ENCODE measurements around the gene KLF13.

KLF13 gene

DNA sequence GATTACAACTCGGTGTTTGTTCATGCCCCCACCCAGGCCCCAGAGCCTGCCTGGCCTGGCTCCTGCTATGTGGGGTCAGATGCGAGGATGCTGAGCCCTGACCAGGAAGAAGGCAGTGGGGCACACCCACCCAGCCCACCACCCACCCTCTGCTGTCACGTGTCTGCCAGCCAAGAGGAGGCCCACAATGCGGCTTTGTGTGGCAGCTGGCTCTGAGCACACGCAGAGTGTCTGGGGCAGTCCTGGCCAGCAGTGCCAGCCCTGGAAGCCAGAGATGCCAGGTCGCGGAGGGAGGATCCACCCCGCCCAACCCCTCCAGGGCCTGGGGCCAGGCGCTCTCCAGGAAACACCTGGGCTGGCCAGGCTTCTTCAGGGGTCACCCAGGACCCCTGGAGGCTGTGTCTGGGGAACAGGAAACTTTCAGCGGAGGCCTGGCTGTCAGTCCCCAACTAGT lies 26.4 kb upstream of the KLF13 start:
- DNase-seq (ENCODE audit: low spot score), result no peak

DNA sequence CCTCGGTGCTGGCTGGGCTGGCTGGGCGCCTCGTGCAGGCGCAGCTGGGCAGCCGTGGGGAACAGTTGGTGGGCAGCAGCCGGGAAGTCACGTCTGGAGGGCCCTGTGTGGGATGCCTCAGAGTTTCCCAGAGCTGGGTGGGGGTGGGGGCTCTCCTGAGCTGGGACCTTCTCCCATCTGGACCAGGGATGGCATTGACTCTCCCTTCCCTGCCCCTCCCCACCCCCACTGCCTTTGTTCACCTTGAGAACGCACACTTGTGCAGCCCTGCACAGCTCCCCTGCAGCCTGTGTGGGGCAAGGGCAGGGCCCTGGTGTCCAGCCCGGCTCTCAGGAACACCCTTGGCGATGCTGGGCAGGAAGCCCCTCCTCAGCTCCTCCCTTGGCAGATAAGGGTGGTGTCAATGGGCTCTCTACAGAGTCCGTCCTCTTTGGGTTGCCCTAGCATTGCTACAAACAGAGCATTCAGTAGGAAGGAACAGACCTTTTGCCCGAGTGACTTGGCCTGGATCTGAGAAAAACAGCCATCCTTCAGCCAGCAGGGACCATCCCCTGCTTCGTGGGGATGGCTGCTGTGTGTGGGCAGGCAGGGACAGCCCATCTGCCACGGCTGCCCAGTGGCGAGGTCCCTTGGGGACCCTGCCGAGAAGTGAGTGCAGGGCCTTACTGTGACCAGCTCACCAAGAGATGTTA lies 25.5 kb upstream of the KLF13 start:
- DNase-seq (ENCODE audit: low spot score), result no peak

DNA sequence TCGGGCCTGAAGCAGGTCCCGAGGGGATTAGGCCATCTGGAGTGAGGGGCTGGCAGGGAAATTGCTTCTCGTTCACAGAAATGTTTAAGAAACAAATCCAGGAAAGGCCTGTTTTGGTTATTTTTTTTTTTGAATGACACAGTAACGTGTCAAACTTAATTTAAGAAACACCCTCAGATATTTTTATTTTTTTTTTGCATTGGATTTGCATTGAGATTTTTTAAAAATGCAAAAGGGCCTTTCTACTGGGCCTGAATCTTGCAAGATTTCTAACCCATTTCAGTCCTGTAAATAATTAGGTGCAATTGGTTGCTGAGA lies 25.0 kb upstream of the KLF13 start:
- no peak for DNase-seq (ENCODE audit: low spot score)

DNA sequence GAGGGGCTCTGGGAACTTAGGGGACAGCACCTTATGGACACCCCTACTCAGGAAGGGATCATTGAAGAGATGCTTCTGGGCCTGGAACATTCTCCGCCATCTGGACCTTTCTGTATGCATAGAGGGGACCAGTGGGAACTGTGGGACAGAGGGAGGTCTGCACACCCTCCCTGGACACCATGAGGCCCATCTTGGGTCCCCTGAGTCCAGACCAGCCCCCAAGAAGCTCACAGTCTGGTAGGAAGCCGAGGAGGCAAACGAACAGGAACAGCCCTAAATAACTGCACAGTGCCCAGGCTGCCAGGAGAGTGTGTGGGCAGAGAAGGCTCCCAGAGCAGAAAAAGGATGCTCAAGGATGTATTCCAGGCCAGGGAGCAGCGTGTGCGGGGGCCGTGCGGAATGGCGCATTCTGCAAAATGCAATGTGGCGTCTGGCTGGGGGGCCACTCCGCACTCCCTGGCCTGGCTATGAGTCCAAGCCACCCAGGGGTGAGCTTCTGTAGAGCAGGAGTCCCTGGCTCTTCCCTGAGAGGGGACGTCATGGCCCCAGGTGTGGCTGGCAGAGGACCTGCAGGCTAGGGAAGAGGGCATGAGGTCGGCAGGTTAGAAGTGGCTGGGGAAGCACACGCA lies 24.5 kb upstream of the KLF13 start:
- DNase-seq (ENCODE audit: low spot score), result no peak

DNA sequence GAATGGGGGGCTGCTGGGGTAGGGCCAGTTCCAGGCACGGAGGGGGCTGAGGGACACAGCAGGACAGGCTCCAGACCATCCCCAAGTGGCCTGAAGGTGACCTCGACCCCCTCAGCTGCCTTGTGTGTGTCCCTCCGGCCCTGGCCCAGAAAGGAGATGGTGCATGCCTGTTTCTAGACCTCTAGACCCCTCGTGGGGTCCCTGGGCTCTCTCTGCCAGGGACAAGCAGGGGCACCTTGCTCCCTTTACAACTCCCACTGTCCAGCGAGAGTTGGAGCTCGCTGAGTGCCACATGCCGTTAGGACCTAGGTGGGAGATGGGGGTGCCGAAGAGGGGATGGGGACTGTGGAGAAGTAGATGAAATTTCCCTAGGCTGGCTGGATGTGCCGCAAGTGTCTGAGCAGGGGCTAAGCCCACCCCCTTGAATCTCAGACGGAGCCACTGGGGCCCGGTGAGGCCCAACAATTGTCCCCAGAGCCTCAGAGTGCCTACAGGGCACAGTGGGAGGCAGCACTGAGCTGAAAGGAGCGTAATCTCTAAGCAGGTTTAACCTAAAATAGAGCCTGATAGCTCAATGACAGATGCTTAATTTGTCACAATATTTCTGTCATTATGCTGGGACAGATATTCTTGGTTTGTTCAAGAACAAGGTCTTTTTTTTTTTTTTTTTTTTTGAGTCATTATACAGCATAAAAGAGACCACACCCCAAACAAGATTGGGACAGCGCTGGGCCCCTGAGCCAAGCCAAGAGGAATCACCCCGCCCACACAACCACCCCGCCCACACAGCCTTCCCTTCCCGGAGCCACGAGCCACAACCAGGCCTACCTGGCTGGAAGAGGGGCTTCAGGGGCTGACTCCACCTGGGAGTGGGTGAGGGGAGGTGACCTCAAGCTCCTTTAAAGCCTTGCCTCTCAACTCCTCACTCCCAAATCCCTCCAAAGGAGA lies 23.6 kb upstream of the KLF13 start:
- no peak for DNase-seq (ENCODE audit: low spot score)

DNA sequence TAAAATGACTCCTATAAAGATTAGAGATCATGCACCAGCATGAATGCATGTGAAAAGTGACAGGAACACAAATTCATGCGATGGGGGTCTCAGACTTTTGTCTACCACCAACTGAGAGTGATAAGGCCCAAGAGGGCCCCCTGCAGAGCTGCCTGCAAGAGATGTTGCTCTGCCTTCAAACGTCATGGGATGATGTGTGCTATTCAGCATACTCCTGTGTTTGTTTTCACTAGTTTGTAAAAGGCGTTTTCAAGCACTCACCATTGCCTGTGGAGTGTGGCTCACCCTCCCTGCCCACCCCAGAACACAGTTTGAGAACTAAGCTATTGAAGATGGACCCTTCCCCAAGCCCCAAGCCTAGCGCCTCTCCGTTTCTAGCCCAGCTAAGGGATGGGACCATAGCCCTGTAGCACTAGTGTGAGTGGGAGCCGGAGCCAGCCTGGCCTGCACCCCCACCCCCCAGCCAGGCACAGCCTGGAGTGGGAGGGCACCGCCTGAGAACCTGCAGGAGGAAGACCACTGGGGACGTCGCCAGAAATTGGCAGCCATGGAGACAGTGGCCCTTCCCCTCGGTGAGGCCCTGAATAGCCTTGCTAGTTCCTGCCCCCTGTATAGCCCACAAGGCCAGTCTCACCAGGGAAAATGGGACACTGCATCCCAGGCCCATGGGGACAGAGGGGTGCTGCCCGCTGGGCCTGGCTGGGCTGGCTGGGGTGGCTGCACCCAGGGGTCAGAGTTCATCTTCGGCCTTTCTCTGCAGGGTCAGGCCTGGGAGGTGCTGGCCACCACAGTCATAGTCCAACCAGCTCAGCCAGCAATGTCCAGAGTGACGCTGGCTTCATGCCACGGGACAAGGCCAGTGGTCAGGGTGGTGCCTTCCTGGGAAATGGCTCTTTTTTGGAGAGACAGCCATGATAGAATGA lies 22.6 kb upstream of the KLF13 start:
- DNase-seq (ENCODE audit: low spot score), result no peak

DNA sequence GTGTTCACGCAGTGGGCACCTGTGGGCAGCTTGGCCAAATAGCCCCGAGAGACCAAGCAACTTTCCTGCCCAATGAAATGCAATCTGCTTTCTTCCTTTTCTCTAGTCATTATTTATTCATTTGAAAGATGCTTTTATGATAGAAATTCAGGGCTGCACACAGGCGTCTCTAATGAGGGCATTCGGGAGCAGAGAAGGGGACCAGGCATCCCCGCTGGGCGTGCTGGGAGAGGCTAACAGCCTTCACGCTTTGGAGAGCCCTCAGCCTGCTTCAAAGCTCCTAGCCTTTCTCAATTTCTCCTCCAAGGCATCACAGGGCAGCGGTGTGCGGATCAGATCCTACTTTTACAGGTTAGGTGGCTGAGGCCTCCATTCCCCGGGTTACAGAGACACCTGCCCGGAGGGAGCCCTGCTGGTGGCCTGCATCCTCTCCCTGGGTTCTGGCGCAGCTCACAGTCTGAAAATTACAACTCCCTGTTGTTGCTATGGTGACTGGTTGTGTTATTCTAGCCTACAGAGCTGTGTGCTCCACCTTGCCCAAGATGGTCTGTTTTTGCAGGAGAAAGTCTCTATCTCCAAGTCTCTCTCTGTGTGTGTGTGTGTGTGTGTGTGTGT lies 21.8 kb upstream of the KLF13 start:
- no peak for DNase-seq (ENCODE audit: low spot score)

DNA sequence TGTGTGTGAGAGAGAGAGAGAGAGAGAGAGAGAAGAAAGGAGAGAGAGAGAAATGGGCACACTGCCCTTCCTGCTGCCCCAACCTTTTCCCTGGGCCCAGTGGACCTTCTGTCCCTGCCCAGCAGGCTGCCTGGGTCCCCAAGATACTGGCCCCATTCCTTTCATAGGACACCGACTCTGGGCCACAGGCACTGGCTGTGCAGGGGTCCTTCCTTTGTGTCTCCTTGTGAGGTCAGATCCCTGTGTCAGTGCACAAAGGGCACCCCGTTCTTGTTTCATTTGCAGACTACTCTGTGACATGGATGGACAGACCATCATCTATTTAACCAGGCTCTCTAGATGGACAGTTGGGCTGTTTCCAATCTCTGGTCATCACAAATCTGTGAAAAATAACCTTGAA lies 21.3 kb upstream of the KLF13 start:
- no peak for DNase-seq (ENCODE audit: low spot score)

DNA sequence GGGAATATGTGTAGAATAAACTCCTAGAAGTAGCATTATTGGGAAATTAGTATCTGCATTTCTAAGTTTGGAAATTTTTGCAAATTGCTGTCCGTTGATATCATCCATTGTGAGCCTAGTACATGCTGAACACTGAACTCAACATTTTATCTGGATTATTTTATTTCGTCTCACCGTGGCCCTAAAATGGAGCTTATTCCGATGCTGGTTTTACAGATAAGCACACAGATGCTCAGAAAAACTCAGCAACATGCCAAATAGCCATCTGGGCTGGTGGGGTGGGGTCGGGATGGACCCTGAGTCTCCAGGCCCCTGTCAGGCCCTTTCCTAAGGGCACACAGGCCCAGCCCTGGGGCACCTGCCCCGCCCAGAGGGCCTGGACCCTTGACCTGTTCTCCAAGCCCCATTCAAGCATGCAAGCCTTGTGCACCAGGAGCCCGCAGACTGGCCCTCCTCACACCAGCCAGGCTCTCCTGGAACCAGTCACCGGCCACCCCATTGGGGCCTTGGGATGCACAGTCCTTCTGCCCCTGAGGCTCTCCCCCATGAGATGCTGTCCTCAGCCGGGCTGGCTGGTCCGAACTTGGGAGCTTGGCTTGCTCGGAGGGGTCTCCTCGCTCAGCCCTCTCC lies 20.7 kb upstream of the KLF13 start:
- no peak for DNase-seq (ENCODE audit: low spot score)

DNA sequence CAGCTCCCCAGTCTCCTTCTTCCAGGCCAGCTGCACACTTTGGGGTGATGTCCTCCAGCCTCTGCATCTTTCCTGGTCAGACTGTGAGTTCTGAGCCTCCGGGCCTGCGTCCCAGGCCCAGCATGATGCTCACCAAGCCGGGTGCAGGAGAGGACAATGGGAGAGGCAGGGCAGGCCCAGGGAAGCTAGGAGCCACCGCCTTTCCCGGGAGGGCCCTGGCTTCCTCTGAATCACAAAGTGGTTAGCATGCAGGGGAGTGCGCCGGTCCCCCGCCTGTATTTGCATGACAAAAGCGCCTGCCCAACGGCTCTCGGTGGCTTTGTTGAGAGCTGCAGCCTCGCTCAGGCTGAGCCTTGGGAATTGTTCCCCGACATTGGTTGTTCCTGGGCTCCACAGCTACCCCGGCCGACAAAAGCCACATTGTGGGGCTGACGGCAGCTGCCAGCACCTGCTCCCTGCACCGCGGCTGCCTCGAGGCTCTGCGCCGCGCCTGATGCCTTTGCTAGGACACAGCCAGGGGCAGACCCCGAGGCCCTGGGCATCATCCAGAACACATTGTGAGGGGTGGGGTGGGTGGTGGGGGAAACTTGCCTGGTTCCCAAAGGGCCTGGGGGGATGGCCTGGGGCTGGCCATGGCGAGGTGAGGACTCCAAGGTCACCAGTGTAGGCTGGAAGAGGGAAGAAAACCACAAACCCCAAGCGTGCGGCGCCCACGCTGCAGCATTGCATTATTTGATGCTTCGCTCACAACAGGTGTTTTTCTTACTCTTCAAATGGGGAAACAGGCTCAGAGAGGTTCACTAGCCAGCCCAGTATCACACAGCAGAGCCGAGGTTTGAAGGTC lies 20.0 kb upstream of the KLF13 start:
- no peak for DNase-seq (ENCODE audit: low spot score)

DNA sequence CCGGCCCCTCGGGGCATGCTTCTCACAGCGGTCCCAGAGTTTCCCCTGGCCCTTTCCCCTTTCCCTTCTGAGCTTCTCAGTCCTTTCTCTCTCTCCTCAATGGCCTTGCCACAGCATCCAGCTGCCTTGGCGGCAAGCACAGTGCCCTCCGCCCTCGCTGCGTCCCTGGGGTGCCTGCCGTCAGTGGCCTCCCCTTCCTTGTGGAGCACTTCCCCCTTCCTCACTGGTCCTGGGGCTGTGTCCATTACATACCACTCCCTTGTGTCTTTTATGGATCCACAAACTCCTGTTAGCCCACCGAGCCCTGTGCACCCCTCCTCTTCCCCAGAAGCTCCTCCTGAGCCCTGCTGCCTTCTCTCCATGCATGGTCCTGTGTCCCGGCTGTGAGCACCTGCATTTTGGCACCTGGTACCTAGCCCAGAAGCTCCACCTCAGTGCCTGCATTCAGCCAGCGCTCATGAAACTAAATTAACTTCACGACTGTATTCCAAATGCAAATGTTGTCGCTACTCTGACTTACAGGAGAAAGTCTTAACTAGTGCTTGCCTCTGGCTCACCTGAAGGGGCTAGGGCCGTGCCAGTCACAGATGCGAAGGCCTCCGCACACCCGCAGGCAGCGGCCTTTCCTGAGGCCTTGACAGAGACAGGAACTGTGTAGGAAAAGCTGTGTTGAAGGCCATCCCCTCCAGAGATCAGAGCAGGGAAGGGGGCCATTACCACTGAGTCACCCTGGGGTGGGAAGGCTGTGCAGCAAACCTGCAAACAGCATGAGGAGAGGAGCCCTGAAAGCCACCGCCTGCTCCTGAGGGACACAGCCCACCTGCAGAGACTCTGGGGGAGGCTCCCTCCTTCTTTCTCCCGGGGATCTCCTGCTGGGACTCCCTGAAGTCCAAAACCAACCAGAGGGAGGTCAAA lies 19.1 kb upstream of the KLF13 start:
- DNase-seq (ENCODE audit: low spot score), result no peak

DNA sequence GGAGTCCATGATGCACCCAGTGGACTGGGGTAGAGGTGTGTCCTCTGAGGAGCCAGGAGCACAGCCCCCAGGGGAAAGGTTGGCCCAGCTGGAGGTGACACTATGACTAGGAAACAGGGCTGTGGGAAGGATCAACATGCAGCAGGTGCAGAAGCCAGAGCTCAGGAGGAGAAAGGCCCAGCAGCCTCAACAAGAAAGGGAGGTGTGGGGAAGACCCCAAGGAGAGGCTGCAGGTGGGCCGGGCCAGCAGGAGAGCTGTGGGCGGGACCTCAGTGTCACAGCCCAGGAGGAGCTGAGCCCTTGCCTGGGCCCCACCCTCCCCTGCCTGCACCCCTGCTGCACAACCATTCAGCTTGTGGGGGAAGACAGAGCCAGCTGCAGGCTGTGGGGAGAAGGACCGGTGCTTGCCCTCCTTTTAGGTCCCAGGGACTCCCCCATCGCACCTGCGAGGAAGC lies 18.4 kb upstream of the KLF13 start:
- DNase-seq (ENCODE audit: low spot score), result no peak

DNA sequence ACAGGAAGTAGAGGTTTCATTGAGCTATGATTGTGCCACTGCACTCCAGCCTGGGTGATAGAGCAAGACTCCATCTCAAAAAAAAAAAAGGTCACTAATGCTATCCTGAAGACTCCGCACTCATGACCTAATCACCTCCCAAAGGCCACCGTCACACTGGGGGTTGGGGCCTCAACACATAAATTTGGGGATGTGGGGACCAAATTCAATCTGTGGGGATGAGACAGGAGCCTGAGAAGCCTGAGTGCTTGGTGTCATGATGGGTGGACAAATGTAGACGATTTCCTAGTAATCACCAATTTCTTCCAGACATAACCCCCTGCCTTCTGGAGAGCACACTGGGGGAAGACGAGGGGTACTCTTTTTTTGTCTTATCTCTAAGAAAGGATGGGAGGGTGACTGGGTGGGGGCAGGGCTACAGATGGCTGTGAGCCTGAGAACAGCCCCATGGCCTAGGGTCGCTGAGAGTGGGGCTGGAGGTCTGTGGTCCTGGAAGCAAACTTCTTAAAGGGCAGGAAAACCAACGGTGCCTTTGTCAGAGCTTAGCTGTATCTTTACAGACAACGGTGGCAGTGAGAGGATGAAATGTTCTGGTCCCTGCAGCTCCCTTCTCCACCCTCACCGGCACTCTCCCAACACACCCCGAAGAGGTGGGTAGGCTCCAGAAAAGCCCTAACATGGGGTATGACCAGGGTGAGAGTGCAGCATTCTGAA lies 16.6 kb upstream of the KLF13 start:
- DNase-seq (ENCODE audit: low spot score), result no peak

DNA sequence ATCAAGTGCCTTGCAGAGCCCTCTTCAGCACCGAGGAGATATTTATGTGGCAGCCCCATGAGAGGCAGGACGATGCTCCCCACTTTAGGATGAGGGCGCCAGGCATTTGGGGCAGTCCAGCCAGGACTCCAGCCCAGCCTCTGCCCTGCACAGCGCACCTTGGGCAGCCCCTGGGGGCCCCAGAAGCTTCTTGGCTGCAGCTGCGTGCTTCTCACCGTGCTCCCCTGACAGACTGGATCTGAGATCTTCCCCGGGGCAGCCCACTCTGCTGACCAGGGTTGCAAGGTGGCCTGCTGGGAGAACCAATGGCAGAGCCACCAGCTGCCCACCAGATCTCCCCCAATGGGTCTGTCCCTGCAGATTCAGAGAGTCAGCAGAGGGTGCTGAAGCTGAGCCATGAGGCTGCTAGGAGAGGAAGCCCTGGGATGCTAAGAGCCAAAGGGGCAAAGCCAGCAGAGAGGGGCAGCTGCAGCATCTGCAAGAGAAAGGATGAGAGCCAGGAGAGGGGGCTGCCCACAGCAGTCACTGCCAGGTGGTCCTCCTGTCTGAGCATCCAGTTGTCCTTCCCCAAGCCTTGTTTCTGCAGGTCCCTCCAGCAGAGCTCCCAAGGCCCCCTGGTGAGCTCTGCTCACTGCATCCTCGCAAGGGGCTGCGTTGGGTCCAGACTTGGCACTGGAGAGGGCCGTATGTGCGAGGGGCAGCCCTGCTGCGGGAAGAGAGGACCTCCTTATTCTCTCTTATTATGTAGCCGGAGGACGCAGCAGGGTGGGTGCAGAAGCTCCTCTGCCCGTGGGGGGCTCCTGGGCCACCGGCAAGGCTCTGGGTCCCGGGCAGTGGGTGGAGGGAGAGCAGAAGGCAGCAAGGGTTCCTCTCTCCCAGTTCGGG lies 14.7 kb upstream of the KLF13 start:
- no peak for DNase-seq (ENCODE audit: low spot score)

DNA sequence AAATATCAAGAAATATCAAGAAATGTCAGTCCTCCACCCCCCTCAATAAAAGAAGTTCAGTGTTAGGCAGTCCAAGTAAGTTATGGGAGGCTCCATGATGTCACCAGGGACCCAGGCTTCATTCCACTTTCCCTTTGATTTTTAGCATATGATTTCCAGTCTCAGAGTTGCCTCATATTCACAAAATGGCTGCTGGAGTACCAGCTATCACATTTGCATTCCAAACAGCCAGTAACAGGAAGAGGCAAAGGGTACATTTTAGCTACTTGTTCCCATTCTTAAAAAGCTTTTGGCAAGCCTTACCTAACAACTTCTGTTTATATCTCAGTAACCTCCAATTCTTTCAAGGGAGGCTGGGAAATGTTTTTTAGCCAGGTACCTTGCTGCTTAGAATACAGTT lies 13.4 kb upstream of the KLF13 start:
- no peak for DNase-seq (ENCODE audit: low spot score)

DNA sequence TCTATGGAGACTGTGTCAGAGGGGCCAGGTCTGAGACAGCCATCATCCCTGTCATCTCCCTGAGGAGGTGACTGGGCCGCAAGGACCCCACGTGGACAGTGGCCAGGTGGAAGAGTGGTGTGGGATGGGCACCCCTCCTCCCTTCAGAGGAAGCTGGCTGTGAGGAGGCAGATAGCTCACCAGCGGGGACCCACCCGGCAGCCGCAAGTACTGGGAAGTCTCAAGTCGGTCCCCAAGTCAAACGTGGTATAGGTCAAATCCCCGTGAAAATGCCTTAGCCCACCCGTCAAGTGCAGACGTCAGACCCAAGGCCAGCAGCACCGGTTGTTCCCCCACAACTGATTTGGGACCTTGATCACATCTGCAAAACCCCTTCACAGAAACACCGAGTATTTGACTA lies 12.3 kb upstream of the KLF13 start:
- DNase-seq (ENCODE audit: low spot score), result no peak

DNA sequence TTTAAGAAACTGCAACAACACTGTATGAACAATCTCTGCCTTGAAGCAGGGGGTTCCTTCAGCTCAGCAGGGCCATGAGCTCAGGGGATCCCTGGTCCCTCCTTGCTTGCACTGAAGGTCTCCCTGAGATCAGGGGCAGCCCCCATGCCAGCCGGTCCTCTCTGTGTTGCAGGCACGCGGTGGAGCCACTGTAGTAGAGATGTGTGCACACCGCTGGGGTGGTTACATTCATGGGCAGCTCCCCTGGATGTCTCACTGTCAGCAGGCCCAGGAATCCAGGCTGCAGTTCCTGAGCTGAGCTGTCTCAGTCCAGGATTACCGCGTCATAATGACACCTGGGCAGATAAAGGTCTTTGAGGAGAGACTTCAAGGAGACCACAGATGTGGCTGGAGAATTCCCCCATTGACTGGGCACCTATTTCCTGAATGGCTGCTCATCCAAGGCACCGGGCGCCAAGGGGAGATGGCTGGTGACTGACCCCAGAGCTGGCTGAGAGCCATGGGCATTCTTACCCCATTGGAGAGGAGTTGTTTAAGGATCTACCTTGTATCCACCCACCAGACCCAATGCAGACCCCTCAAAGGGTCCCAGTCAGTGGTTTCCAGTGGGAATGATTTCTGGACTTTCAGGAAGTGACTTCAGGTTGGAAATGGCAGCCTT lies 10.4 kb upstream of the KLF13 start:
- no peak for DNase-seq (ENCODE audit: low spot score)

Data from hepatic stellate cell (primary cell).